NCI-H2171 treated with DMSO at 0.1 percent for 48 hours (cell line): ENCODE measurements around the gene TBXAS1.

Experiments
- DNase-seq: peaks from one replicate; lab custom pipeline; 2025; lab: John Stamatoyannopoulos, UW

The TBXAS1 gene

DNA sequence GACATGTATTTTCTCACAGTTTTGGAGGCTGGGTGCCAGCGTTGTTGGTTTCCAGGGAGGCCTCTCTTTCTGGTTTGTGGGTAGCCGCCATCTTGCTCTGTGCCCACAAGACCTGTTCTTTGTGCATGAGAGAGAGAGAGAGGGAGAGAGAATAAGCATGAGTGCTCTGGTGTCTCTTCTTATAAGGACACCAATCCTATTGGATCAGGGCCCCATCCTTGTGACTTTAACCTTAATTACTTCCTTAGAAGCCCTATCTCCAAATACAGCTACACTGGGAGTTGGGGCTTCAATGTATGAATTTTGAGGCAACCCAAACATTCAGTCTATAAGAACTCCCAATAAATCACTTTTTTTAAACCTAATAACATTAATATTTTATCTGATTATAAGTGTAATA is 119.1 kb downstream of the TBXAS1 start:
- no peak for DNase-seq

DNA sequence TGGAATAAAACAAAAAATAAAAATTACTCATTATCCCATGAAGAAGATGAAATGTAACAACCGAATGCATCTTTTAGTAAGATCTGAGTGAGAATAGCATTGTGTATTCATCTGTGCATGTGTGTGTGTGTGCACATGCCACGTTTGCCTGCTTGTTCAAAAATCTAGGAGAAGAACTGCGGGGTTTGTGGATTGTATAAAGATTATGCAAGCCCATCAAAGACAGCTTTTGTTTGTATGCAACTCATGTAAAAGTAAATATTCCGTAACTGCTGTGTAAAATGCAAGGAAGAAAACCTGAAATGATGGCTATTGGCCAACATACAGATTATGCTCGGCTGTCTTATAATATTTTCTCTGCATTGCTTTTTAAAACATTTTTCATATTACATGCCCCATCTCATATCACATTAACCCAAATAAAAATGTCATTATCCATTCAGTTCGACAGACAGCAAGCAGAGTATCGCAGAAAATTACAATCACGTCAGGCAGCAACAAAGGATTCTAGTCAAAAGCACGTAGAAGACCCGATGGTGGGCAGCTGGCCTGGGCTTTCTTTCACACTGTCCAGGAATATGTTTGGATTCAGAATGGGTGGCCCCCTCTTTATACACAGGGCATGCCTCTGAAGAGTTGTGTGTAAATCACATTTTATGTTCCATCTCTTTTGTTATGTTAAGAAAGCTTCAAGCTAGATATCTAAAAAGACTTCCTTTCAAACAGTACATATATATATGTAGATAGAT is 119.7 kb downstream of the TBXAS1 start:
- DNase-seq, result no peak

DNA sequence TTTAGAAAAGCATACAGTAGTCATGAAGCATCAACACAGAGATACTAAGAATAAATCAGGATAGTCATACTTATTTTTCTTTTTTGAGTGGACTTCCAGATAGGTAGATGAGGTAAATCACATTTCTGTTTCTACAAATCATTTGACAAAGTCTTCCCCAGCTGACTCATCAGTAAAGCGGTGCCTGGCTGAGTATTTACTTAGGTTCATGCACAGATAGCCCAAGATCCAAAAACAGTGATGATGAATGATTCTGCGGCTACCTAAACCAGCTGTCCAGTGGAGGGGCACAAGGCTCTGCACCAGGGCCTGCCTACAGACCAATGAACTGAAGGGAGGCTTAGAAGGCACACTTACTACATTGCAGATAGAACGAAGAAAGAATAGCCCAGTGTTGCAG is 120.6 kb downstream of the TBXAS1 start:
- DNase-seq, result no peak

DNA sequence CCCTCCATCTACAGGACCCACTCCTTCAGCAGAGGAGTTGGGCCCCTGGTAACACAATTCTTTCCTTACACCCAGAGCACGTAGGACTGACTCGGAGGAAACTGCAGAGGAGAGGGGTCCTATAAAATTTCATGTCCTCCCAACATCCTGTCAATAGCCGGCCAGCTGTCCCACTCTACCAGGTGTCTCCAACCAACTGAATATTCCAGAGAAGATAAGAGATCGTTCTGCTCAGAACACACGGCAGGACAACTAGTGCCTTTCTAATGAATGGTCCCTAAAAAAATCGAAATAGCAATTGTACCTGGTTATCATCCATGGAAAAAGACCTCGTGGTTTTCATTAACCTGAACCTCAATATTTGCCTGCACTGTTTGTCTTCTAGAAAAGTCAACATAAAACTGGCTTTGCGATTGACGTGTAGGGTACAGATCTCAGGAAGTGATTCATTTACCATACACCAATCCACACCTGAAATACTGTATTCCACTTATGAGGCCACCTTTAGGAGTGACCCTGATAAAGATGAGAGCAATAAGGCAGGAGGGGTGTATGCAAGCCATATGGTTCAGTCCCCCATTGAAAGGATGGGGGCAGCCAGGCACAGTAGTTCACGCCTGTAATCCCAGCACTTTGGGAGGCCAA is 121.9 kb downstream of the TBXAS1 start:
- DNase-seq, result no peak

DNA sequence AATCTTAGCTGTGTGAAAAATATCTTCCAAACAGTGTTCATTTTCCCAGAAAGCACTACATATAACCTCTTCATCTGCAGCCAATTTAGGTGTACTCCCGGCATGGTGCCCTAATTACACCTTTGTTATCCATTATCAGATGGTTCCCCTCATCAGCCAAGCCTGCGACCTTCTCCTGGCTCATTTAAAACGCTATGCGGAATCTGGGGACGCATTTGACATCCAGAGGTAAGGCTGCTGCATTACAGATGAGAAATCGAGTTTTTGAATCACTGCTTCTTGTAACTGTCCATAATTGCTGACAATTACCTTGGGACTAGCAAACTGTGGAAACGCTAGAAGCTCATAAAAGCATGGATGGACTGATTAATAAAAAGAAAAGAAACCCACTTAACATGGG is 124.2 kb downstream of the TBXAS1 start:
- DNase-seq, result no peak

DNA sequence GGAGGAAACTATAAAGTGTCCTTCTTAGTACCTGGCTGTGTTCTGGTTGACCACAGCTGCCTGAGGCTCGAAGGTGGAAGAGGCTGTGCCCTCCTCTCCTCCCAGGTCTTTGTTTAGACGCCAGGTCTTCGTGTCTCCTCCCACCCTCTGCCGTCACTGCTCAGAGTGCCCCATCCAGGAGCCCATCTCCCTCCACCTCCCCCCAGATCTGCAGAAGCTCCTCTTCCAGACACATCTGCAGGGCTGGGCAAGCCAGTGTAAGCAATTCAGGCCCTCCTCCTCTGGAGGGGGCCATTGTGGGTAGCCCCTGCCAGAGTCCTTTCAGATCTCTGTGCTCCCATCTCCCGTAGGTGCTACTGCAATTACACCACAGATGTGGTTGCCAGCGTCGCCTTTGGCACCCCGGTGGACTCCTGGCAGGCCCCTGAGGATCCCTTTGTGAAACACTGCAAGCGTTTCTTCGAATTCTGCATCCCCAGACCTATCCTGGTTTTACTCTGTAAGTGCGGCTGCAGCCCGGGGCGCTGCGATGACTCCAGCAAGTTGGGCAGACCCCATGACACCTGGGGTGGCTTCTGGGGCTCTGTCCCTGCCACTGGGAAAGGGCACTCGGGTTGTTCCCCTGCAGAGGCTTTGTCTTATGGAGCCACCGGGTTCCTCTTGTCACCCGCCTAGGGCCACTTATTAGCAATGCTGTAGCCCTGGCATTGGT is 126.2 kb downstream of the TBXAS1 start:
- no peak for DNase-seq

GRCh38 chr7:139958599-139959284 is 129.7 kb downstream of the TBXAS1 start:
- DNase-seq, result no peak

GRCh38 chr7:139959285-139959628 is 130.2 kb downstream of the TBXAS1 start:
- no peak for DNase-seq

GRCh38 chr7:139959718-139960117 is 130.7 kb downstream of the TBXAS1 start:
- no peak for DNase-seq

GRCh38 chr7:139960157-139960556 is 131.1 kb downstream of the TBXAS1 start:
- no peak for DNase-seq

DNA sequence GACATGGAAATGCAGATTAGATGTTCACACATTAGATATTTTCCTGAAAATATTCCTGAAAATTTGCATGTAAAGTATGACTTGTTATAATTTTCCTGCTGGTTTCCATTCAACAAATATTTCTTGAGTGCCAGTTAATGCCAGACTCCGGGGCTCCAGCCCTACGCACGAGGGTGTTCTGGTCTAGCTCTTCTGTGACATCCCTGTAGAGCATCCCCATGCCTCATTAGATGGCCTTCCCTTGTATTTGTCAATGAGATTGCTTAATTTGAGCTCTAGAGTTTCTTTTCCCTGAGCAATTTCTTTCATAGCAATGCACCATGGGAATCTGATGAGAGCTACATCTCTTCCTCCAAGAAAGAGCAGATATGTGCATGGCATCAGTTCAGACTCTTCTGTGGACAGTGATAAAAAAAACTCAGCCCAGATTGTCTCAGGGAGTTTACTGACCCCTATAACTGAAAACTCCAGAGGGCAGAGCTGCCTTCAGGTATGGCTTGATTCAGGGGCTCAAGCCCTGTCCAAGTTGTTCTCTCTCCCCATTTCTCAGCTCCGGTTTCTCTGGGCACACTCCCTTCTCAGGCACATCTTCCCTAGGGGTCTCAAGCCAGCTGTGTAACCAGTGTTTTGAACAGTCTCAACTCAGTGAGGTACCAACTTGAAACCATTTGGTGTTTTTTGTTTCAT is 137.0 kb downstream of the TBXAS1 start:
- no peak for DNase-seq

DNA sequence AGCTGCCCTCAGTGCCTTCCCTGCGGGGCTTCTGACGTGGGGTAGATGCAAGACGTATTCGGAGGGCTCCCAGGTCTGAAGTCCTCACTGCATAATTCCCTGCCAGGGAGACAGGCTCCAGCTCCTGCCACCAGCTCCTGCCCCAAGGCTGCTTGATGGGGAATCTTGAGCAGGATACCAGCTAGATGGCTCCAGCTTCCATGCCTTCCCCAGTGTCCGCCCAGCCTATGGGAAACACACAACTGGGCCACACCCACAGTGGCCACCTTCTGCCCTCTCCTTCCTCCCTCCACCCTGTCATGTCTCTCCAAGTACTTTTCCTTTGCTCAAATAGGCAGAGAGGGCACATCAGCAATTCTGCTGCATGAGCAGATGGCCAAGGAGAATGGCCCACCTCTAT is 137.9 kb downstream of the TBXAS1 start:
- DNase-seq, result no peak

DNA sequence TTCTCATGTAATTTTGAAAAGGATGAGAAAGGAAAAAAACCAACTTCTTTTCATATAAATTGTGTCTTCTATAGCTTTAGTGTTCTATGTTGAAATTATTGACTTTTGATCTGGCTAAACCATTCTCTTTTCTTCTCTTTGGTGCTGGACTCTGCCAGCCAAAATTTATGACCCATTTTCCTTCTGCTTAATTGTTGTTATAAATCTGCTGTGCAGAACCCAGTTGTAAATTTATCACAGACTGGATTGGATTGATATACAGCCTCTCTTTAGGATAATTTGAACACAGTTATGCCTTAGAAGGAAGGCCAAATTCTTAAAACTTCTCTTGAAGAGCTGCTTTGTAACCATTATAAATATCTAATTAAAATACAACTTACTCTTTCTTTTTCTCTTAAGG is 139.9 kb downstream of the TBXAS1 start:
- DNase-seq, result no peak

DNA sequence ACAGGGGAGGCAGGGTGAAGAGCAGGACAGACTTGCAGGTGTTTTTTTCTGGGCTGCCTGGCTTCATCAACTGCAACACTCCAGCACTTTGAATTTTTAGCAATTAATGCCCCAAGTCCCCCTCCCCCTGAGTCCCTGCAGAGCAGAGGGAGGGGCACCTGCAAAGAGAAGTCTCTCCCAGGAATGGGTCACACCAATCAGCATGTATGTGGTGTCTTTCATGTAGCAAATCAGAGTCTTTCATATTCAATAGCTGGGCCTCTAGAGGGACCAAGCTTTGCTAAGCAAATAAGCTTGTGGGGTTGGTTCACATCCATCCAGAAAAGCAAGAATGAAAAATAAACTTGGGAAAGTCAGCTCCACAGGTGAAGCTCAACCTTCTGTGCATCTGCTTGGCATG is 143.0 kb downstream of the TBXAS1 start:
- DNase-seq, result no peak

GRCh38 chr7:139973101-139974050 is 144.3 kb downstream of the TBXAS1 start:
- no peak for DNase-seq

DNA sequence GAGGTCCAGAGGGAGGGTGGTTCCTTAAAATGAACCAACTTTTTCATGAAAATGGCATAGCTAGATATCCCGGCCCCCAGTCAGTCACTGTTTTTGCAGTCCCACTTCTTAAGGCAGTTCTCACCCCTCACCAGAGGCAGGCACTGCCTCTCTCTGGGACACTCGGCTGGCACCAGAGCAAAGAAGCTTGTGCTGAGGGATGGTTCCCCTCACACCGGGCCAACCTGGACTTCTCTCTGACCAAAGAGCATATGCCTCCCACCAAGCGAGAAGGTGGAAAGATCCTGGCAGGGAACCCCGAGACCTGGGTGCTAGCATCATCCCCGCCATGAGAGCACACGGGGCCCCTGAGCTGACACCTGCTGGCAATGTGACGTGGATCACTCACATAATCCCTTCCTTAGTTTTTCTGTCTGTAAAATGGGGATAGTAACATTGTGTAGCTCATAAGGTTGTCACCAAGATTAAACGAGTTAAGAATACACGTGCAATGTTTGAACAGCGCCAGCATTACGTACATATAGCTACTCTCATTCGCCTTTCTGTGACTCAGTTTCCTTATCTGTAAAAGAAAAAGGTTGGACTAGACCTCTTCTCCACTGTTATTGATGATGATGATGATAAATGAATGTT is 145.2 kb downstream of the TBXAS1 start:
- DNase-seq, result no peak

DNA sequence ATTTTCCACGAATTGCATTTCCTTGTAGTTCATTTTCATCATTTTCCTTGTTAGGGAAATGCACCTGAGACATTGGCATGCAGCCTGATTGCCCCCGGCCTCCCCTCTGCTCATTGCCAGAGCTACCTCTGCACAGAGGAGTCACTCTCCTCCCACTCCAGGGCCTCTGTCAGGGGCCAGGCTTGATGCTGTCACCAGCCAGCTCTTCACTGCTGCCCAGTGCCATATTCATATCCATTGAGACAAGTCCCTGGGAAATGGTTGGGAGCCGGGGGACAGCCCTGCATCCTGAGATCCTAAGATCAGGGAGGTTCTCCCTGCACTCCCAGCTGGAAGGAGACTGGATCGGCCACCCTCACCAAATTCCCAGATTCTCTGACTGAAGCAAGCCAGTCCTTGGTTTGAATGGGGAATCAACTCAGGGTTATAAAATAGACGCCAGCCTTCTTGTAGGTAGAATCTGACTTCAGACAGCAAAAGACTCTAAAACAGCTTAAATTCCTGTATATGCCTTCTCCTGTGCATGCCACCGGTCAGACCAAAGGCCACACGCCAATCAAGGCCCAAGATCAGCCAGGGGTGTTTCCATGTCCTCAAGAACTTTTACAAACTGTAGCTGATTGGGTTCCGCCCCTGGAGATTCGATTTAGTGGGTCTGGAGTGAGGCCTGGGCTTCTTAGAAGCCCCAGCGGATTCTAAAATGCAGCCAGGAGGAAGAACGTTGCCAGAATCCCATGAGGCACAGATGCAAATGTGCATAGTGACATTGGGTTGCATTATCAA is 147.2 kb downstream of the TBXAS1 start:
- no peak for DNase-seq

DNA sequence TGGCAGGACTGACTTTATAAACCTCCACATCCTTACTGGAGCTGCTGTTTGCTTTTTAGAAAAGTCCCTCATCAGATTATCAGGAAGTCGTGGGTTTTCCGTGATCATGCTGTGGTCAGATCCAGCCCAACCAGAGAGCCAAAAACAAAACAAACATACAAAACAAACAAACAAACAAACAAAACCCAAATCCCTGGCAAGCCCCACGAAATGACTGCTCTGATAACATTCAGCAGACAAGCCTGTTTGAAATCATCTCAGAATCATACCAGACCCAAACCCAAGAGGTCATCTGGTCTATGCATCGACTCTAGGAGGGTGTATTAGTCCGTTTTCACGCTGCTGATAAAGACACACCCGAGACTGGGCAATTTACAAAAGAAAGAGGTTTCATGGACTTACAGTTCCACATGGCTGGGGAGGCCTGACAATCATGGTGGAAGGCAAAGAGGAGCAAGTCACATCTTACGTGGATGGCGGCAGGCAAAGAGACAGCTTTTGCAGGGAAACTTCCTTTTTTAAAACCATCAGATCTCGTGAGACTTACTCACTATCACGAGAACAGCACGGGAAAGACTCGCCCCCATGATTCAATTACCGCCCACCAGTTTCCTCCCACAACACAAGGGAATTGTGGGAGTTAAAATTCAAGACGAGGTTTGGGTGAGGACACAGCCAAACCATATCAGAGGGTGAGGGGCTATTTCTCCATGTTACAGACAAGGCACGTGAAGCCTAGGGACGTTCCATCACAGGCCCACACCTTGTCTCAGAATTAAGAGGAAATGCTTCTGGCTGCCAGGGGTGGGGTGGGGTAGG is 148.0 kb downstream of the TBXAS1 start:
- DNase-seq, result no peak

DNA sequence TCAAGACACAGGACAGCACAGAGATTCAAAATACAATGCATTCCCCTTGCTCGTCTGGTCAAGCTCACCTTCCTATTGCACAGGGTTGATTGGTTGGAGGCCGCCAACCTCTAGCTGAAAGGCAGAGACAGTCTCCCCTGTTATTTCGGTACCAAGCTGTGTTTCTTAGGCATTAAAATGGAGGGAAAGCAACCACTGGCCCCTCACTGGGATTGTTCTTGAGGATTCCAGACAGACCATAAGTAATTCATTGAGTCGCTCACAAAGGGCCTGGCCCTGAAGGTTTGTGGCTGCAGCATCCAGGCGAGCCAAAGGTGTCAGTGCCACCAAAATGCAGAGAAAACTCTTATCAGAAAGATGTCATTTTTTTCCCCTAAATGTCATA is 152.4 kb downstream of the TBXAS1 start:
- no peak for DNase-seq
